ENCODE results near the gene COL7A1. TPM values are rescaled to one million over a fixed set of nuclear protein-coding genes. Genes with fewer than 3 reads are reported as not detected.

The COL7A1 gene
- total and polyA plus RNA-seq, 2 of the 8 experiments (the other 6 are each of a cell fraction or from before 2014, with no cell fraction given) = 10.7 to 13.9 TPM

DNA sequence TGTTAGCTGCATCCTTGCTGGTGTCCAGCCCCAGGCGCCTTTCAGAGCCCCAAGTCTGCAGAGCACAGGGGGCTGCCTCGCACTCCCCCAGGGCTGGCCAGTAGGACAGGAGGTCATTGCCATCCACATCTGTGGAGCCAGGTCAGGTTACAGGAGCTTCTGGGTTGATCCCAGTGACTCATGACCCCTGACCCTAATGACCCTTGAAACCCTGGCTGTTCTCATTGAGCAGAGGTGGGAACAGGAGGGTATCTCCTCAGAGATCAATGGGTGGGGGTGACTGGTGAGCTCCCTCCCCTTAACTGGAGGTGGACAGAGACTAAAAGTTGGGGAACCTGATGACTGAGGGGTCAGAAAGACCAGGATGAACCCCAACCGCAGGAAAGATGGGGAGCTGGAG, 46.3 kb upstream of the COL7A1 start (continued):
- TF ChIP-seq, protein P1, sequence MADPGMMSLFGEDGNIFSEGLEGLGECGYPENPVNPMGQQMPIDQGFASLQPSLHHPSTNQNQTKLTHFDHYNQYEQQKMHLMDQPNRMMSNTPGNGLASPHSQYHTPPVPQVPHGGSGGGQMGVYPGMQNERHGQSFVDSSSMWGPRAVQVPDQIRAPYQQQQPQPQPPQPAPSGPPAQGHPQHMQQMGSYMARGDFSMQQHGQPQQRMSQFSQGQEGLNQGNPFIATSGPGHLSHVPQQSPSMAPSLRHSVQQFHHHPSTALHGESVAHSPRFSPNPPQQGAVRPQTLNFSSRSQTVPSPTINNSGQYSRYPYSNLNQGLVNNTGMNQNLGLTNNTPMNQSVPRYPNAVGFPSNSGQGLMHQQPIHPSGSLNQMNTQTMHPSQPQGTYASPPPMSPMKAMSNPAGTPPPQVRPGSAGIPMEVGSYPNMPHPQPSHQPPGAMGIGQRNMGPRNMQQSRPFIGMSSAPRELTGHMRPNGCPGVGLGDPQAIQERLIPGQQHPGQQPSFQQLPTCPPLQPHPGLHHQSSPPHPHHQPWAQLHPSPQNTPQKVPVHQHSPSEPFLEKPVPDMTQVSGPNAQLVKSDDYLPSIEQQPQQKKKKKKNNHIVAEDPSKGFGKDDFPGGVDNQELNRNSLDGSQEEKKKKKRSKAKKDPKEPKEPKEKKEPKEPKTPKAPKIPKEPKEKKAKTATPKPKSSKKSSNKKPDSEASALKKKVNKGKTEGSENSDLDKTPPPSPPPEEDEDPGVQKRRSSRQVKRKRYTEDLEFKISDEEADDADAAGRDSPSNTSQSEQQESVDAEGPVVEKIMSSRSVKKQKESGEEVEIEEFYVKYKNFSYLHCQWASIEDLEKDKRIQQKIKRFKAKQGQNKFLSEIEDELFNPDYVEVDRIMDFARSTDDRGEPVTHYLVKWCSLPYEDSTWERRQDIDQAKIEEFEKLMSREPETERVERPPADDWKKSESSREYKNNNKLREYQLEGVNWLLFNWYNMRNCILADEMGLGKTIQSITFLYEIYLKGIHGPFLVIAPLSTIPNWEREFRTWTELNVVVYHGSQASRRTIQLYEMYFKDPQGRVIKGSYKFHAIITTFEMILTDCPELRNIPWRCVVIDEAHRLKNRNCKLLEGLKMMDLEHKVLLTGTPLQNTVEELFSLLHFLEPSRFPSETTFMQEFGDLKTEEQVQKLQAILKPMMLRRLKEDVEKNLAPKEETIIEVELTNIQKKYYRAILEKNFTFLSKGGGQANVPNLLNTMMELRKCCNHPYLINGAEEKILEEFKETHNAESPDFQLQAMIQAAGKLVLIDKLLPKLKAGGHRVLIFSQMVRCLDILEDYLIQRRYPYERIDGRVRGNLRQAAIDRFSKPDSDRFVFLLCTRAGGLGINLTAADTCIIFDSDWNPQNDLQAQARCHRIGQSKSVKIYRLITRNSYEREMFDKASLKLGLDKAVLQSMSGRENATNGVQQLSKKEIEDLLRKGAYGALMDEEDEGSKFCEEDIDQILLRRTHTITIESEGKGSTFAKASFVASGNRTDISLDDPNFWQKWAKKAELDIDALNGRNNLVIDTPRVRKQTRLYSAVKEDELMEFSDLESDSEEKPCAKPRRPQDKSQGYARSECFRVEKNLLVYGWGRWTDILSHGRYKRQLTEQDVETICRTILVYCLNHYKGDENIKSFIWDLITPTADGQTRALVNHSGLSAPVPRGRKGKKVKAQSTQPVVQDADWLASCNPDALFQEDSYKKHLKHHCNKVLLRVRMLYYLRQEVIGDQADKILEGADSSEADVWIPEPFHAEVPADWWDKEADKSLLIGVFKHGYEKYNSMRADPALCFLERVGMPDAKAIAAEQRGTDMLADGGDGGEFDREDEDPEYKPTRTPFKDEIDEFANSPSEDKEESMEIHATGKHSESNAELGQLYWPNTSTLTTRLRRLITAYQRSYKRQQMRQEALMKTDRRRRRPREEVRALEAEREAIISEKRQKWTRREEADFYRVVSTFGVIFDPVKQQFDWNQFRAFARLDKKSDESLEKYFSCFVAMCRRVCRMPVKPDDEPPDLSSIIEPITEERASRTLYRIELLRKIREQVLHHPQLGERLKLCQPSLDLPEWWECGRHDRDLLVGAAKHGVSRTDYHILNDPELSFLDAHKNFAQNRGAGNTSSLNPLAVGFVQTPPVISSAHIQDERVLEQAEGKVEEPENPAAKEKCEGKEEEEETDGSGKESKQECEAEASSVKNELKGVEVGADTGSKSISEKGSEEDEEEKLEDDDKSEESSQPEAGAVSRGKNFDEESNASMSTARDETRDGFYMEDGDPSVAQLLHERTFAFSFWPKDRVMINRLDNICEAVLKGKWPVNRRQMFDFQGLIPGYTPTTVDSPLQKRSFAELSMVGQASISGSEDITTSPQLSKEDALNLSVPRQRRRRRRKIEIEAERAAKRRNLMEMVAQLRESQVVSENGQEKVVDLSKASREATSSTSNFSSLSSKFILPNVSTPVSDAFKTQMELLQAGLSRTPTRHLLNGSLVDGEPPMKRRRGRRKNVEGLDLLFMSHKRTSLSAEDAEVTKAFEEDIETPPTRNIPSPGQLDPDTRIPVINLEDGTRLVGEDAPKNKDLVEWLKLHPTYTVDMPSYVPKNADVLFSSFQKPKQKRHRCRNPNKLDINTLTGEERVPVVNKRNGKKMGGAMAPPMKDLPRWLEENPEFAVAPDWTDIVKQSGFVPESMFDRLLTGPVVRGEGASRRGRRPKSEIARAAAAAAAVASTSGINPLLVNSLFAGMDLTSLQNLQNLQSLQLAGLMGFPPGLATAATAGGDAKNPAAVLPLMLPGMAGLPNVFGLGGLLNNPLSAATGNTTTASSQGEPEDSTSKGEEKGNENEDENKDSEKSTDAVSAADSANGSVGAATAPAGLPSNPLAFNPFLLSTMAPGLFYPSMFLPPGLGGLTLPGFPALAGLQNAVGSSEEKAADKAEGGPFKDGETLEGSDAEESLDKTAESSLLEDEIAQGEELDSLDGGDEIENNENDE (IDR thresholded peaks at IDR 0.05; ENCODE audit: insufficient replicate concordance, low read length) = no peak
- TF ChIP-seq RNF2 (IDR thresholded peaks at IDR 0.05; ENCODE audit: borderline replicate concordance, low read depth, low read length, missing control alignments, poor library complexity, severe bottlenecking) (no peak), SP4 (IDR thresholded peaks at IDR 0.05; ENCODE audit: low read length) (no peak), TEAD4 (IDR thresholded peaks at IDR 0.05; ENCODE audit: low read depth, low read length) (no peak), RAD21 (IDR thresholded peaks at IDR 0.05 in 1 of 2, conservative IDR thresholded peaks at IDR 0.05 in 1 of 2; ENCODE audit: low read depth in 2 of 2, low read length in 2 of 2) (no peak), TAF7 (optimal IDR thresholded peaks at IDR 0.05; ENCODE audit: borderline replicate concordance, low read depth, low read length) (no peak), SIRT6 (IDR thresholded peaks at IDR 0.05; ENCODE audit: low read length) (no peak), TAF1 (IDR thresholded peaks at IDR 0.05; ENCODE audit: low read depth, low read length) (no peak), JUND (IDR thresholded peaks at IDR 0.05; ENCODE audit: low read length) (no peak)
- TF ChIP-seq, protein P2, sequence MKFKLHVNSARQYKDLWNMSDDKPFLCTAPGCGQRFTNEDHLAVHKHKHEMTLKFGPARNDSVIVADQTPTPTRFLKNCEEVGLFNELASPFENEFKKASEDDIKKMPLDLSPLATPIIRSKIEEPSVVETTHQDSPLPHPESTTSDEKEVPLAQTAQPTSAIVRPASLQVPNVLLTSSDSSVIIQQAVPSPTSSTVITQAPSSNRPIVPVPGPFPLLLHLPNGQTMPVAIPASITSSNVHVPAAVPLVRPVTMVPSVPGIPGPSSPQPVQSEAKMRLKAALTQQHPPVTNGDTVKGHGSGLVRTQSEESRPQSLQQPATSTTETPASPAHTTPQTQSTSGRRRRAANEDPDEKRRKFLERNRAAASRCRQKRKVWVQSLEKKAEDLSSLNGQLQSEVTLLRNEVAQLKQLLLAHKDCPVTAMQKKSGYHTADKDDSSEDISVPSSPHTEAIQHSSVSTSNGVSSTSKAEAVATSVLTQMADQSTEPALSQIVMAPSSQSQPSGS (IDR thresholded peaks at IDR 0.05; ENCODE audit: low read length) = no peak

All from H1 (cell line).